ENCODE measurements around the gene WARS2. TPM values are rescaled to one million over a fixed set of nuclear protein-coding genes. Genes with fewer than 3 reads are reported as not detected.

WARS2 gene
- total RNA-seq, 2 experiments from 2014 or later: 19.0 to 20.7 TPM

DNA sequence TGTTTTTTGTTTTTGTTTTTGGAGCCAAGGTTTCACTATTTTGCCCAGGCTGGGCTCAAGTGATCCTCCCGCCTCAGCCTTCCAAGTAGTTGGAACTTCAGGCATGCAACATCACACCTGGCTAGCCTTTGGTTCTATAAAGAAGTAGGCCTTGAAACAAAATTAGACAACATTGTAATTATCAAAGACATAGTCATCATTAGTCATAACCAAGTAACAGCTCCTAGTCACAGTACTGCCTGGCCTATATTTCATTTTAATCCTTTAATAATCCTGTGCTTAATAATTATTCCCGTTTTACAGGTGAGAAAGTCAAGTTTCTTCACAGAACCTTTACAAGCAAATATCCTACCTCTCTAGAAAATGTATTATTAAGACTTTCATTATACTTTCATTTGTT is 100.0 kb downstream of the WARS2 start:
- CTCF ChIA-PET: no interaction called here
- POLR2A ChIA-PET: no interaction called here

DNA sequence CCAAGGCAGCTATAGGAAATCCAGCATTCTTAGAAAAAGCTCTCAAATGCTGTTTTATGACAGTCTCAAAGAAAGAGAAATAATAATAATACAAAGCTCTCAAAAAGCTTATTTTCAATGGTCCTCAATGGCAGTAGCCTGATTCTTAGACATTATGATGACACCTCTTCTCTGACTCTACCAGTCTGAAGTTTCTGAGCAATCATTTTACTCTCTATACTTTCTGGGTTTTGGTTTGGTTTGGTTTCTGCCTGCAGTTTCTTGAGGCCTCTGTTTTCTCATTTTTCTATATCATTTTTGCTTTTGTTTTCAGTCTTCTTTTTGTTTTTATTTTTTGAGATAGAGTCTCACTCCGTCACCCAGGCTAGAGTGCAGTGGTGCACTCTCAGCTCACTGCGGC is 102.1 kb downstream of the WARS2 start:
- CTCF ChIA-PET: no interaction called here

DNA sequence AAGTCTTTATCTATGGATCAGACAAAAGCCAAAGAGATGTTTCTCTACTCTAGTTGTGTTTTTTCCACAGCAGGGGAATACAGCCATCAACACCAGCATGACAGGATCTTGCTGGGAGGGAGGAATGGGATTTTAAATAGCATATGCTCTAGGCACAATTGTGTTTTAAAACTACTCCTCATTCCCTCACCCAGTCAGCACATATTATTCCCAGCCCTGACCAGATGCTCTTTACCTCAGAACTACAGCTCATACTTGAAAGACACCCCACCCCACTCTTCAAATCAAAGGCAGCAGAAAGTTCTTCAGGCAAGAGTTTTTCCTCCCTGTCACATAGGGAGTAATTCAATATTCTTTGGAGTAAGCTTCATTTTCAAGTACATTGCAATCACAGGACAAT is 106.1 kb downstream of the WARS2 start:
- ChIA-PET CTCF (no interaction called here), POLR2A (no interaction called here)

More for the DNA sequence above, 102.1 kb downstream of the WARS2 start:
- POLR2A ChIA-PET: no interaction called here

DNA sequence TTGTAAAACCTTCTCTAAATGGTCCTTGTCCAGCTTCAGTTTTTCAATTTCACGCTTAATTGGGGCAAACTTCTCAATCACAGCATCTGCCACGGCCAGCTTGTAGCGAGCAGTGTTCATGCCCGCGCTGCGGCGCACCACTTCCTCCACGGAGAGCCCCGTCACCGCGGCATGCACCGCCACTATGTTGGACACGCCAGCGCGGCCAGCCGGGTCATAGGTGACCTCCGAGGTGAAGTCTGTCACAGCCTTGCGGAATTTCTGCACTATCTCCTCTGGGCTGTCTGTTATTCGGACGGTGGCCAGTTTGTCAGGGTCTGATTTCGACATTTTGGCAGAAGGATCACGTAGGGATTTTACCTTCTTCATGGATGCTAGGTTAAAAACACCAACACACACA is 107.5 kb downstream of the WARS2 start:
- ChIA-PET CTCF (no interaction called here), POLR2A (no interaction called here)

DNA sequence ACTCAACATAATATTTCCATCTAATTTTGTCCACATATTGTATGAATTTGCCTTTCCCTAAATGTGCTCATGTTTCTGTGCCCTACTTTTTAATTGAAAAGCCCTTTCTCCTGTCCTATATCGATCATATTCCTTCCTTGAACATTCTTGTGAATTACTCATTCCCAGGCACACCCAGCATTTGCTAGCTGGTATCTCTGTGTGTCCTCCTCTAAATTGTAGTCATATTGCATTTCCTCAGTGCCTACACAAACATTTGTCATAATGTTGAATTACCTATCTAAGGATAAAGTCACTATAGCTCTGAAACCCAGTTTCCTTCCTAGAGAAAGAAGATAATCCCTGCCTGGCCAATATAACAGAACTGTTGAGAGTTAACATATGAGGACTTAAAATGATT is 112.7 kb downstream of the WARS2 start:
- ChIA-PET POLR2A (no interaction called here), CTCF (no interaction called here)

DNA sequence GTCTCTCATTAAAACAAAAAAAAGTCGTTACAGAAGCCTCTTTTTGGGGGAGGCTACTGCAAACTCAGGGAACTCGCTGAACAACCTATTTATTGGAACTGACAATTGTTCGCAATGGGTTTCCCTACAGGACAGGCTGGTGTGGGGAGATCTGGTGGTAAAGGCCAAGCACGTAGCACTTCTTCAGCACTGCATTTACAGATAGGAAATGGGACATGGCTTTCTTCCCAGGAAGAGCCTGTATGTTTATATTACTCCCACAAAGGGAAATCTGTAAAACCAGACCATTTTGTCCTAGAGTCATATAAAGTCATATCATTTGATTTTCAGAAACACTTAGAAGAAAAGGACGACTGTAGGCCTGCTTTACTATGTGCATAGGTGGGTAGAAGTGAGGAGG is 113.5 kb downstream of the WARS2 start:
- CTCF ChIA-PET: no interaction called here
- POLR2A ChIA-PET: no interaction called here

DNA sequence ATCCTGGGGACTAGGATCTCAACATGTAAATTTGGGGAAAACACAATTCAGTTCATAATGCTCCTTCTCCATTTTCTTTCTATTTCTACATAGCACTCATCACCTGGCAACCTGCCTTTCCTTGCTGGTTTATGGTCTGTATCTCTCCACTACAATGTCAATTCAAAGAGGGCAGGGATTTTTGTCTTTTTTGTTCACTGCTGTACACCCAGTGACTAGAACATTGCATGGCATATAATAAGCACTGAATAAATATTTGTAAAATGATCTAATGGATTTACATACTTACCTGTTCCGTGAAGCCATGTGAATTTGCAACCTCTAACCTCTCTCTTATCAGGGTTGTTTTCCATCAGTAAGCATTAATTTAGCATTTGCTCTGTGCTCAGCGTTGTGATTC is 124.9 kb downstream of the WARS2 start:
- ChIA-PET POLR2A (no interaction called here), CTCF (no interaction called here)

DNA sequence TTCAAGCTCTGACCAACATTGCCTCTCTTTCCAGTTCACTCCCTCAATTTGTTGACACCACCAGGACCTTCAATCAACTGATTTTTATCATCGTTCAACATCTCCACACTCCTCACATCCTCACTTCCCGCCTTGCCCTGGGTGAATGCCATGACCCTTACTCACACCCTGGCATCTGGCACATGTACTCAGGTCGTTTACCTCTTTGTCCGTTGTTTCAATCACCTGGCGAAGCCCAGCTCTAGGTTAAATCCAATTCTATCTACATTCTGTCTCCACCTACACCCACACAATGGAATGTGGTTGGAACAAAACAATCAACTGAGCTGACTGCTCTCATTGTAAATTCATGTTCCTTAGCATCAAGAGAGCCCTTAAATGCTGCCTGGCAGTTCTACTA is 128.1 kb downstream of the WARS2 start:
- ChIA-PET CTCF (no interaction called here), POLR2A (no interaction called here)

DNA sequence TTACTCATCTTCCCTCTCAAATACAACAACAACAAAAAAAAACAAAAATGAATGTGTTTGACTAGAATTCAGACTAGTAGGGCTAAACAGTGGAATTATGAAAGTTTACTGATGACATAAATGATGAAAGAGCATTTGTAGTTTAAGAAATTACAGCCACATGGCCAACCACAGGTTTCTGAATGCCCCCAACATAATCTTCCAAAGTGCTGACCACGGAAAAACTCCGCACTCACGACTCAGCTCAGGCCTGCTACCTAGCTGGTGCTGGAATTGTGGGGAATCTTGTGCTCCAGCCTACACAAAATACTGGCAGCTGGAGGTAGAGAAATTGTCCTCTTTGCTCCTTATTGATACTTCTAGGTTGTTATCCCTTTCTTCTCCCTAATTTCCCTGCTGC is 128.7 kb downstream of the WARS2 start:
- ChIA-PET POLR2A (no interaction called here), CTCF (no interaction called here)

DNA sequence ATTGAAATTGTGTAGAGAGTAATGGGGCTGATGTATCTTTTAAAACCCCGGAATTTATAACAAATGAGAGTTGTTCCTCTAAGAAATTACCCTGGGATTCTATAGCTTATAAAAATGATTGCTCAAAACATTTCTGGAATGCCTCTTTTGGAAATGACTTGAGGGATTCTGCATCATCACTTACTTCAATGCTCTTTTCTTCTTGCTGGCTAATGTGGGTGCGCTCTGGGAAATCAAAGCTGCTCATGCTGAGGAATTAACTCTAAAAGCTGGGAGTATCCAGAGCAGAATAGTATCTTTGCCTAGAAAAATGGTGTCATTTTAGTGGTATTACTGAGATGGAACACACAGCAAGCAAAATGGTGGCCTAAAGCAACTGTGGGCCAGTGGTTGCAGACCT is 129.3 kb downstream of the WARS2 start:
- ChIA-PET CTCF (no interaction called here), POLR2A (no interaction called here)

DNA sequence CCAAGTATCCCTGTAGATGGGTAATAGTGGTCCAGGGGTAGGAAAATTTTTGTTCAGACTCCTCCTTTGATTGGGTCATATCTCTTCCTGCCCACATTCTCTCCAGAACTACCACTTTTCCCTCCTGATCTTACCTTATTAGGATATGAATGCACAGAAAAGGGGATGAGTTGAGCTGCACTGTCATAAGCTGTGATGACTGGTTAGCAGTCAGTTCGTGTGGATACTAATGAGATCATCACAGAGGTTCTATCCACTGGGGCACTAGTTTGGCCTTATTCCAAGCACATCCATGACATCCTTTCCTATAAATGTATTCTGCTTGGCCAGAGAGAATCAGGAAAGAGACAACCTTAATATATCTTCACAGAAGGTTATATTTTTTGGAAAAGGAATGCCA is 130.3 kb downstream of the WARS2 start:
- POLR2A ChIA-PET: no interaction called here
- CTCF ChIA-PET: no interaction called here

DNA sequence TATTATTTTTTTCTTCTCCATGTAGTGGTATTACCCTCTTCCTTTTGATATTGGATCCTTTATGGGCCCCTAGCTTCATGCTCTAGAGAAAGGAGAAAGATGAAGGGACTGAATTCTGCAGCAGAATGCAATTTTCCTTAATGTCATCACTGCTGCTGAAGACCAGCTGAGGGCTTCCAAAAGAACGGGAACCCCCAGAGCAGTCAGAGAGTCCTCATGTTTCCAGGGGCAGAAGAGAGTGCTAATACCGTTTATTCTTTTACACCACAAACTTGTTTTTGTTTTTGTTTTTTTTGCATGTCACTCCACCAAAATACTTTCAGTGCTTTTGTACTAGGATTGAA is 131.2 kb downstream of the WARS2 start:
- CTCF ChIA-PET: interaction anchor here (0.6 kb wide), 1 partner anchor 122 kb away, joined by 6 read pairs; no protein-coding TSS in a partner anchor
- POLR2A ChIA-PET: no interaction called here

DNA sequence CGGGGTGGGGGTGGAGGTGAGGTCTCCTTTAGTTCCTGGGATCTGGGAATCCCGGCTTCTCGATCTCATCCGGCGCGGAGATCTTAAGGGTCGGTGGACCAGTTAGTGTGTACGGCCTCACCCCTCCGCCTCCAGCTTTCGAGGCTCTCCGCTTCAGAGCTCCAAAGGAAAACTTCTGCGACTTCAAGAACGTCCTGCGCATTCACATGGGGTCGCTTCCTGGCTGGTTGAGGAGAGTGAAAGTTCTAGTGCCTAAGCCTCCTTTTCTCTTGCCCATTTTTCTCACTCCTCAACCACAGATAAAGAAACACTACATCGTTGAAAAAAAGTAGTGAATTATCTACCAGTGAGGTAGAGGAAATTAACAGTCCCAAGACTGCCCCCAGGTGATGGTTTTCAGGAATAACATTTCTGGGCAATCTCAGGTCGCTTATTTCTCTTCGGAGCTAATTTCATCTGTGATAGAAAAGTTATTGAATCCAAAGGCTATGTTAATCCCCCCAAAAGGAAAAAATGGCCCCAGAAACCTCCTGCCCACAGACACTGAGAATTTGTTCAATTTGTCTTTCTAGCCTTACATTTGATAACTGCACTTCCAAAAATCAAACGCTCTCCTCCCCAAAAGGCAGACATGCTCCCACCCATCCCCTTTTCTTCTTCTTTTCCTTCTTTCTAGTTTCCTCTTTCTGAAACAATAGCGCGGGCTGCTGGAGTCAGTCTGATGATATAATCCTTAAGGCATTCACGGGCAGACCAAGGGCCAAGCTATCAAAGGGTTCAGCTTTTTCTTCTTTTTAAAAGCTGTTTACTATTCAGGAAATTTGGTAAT is 131.8 kb downstream of the WARS2 start:
- ChIA-PET POLR2A (no interaction called here), CTCF (interaction anchor here (0.6 to 1.4 kb wide), 2 partner anchors 14 to 123 kb away, joined by 3 to 6 read pairs; no protein-coding TSS in a partner anchor)

DNA sequence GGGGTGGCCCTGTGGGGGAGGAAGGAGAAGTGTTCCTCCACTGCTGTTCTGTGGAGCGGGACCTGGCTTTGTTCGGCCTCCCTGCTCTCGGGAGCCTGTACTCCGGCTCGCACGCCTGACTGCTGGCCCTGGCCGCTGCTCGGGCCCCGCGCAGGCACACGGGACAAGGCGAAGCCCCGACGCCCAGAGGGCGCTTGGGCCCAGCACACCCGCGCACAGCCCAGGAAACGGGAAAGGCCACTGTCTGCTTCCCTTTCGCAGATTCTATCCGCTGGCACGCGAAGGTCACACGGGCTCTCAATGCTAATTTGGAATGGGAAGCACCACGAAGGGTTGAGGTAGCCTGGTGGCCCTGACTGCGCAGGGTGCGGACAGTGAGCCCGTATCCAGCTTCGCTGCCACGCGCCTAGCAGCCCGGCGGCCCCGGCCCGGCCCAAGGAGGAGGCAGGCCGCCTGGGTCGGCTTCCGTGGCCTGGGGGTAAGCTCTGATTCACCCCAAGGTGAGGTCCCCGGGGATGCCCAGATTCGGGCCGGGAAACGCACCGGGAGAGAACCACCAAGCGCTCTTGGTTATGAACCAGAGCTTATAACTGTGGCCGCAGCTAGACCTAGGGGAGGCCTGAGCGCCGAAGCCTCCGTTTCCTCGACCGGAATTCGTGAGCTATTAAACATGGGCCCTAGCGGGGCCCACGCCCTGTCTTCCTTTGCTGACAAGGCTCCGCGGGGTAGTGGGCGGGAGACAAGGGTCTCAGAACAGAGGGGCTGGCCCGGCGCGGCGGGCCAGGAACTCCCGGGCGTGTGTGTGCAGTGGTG is 132.6 kb downstream of the WARS2 start:
- ChIA-PET POLR2A (no interaction called here), CTCF (interaction anchor here (1.4 kb wide), 1 partner anchor 13 kb away, joined by 3 read pairs; no protein-coding TSS in a partner anchor)

DNA sequence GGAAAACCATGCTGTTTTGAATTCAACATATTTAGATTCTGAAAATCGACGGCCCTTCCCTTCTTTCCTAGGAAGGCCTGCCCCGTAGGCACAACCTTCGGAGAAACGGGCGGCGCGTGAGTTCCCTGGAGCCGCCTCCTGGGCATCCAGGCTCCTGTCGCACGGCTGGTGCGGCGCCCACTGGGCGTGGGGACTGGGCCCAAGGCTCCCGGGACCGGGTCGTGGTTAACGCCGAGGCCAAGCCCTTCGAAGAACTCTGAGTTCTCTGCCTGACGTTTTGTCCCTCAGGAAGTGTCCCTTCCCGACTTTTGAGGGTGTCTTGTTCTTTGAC is 133.1 kb downstream of the WARS2 start:
- POLR2A ChIA-PET: no interaction called here
- CTCF ChIA-PET: no interaction called here

DNA sequence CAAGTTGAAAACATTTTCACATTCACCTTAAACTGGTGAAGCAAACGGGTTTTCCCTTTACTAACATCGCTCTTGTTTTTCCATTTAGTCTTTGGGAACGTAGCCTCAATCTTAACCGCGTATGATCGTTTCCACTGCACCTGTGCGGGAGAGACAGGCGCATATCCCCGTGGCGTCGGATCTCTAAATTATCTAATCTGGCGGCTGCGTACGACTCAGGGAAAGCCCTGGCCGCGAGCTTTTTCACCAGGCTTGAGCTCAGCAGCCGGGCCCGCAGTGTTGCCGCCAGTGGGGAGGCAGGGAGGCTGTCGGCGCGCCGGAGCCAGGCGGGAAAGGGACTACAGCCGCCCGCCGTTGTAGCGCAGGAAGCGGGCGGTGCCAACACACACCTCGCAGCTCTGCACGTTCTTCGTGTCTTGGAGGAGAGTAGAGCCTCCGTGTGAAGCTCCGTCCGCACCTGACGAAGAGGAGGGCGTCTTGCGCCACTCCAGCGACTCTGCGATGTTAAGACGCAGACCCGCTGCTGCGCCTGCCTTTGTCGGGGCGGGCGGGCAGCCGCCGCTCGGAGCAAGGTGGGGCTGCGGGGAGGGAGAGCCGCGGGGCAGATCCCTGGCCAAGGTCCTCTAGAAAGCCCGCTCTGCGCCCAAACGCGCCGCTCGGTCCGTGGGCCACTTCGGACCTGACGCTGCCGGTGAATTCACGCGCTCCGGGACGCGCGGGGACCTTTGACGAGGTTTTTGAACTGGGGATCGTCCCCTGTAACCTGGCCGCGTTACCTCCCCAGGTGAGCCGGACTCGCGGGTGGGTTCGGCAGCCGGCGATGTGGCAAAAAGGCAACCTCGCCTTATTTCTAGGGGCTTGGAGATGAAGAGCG is 133.8 kb downstream of the WARS2 start:
- POLR2A ChIA-PET: no interaction called here
- CTCF ChIA-PET: no interaction called here

DNA sequence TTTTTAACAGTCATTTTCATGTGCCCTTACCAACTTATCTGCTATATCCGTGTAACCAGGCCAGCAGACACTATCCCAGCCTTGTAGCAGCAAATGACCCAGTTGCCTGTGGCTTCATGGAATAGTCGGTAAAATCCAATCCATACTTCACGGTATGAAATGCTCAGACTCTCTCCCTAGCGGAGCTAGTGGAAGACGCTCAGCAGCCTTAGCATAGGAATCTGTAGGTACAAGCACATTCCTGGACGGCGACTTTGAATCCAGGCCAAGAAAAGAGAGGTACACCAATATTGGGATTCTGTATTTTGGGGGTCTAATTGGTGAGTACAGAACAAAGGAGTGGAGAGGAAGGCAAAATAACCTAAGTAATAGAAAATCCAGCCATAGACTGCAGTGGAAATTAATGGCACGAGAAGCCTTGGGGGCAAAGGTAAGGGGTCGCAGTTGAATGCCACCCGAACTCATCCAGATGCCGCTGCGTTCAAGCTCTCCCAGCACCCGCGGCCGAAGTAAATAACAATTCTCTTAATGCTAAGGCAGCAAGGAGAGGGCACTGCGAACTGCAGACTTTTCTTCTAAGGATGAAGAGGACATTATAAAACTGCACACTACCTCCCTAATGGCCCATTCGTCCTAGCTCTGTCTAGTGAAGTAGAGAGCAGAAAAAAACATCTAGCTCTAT is 134.6 kb downstream of the WARS2 start:
- ChIA-PET POLR2A (no interaction called here), CTCF (no interaction called here)

DNA sequence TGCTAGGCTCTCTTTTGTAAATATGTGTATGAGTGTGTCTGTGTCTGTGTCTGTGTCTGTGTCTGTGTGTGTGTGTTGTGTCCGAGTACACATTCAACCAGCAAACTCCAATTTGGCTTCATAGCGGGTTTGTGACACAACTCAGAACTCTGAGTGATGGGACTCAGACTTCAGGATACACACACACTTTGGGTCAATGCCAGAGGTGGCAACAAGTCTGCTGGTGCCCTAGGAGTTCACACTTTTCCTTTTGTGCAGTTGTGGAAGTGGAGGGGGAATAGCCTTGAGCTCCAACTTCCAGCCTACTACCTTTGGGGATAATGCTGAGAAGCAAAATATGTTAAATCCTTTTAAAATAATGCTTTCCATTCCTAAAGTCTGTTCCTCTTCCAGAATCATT is 135.7 kb downstream of the WARS2 start:
- ChIA-PET POLR2A (no interaction called here), CTCF (no interaction called here)

DNA sequence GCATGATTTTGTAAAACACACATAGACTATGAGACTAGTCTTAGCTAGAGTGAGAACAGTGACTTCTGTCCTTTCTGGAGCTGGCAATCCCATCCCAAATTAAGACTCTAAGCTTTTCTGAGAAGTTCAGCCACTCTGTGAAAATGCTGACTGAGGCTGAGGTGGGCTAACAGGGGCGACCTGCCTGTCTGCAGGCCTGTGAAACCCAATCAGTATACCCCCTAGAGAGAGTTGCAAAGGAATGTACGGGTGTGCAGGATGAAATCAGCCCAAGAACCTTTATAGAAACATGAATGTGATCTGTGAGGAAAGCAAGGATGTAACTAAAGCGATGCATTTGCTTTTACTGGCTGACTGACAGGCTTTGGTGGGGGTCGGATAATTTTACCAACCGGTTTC is 136.3 kb downstream of the WARS2 start:
- ChIA-PET CTCF (no interaction called here), POLR2A (no interaction called here)

DNA sequence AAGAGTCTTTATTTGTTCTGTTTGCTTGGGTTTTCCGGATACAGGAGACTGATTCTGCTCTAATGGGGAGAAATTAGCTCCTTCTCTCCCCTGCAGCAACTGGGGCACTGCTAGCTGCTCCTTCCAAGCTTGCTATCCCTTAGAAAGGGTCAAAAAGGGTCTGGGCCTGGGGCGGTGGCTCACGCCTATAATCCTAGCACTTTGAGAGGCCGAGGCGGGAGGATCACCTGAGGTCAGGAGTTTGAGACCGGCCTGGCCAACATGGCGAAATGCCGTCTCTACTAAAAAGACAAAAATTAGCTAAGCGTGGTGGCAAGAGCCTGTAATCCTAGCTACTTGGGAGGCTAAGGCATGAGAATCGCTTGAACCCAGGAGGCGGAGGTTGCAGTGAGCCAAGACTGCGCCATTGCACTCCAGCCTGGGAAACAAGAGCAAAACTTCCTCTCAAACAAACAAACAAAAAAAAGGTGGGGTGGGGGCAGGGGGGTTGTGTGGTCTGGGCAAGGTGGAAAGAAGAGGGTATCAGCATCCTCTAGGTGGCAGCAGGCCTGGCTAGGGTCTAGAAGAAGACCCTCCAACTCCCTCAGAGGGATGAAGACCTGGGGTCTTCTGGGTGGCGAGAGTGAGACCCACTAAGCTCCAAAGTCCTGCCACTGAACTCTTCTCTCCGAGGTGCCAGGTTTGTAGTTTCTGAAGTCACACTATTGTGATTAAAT is 136.9 kb downstream of the WARS2 start:
- ChIA-PET CTCF (interaction anchor here (1.6 kb wide), 1 partner anchor 18 kb away, joined by 3 read pairs; no protein-coding TSS in a partner anchor), POLR2A (no interaction called here)

All from activated CD8-positive, alpha-beta memory T cell treated with anti-CD3 and anti-CD28 coated beads for 36 hours (primary cell).